ENCODE measurements around the gene SPDYE4.
"Not testable (repeated sequence)": the region's sequence is repeated elsewhere in the genome, so short reads cannot be mapped to it uniquely, and the experiment has no call there.

GRCh38 chr17:8805396-8805795 is 47.0 kb upstream of the SPDYE4 start:
- not testable (repeated sequence) for TF ChIP-seq POLR2A (IDR thresholded peaks at IDR 0.05; ENCODE audit: low read depth, low read length); TAF1 (IDR thresholded peaks at IDR 0.05; ENCODE audit: borderline replicate concordance, low read depth, low read length)

Data from GM12892 (cell line).